Retina (tissue), 1 donor: ENCODE results near the gene FAM209A.
"Not testable (repeated sequence)": the region's sequence is repeated elsewhere in the genome, so short reads cannot be mapped to it uniquely, and the experiment has no call there.

Experiments
- DNase-seq: peaks from one replicate; pipeline ENCODE4 v3.0.0-alpha.2; 2016

Gene FAM209A

DNA sequence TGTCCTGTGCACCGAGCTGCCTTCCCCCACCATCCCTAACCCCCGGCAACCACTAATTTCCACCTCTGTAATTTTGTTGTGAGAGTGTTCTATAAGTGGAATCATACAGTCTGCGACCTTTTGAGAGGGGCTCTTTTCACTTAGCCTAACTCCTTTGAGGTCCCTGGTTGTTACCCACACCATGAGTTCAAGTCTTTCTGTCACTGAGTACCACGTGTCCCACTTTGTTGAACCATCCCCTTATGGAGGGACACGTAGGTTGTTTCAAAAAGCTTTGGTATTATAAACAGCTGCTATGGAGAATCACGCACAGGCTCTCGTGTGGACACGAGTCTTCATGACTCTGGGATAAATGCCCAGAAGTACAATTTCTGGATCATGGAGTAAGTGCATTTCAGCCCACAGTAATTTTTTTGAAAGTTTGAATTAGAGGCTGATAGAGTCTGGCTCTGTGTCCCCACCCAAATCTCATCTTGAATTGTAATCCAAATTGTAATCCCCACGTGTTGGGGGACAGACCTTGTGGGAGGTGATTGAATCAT is 18.0 kb downstream of the FAM209A start:
- no peak for DNase-seq

DNA sequence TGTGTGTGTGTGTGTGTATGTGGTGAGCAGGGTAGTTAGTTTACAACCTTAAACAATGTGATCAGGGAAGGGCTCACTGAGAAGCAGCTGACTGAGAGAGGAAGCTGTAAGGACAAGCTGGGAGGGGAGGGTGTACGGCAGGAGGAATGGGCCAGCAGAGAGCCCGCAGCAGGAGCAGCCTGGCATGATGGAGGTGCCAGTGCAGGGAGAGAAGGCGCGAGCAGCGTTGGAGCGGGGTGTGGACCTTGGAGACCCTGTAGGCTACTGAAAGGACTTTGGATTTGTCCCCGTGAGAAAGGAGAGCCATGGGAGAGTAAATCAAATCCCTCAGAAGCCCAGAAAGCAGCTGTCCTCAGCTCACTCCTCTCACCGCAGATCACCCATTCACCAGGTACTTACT is 27.0 kb downstream of the FAM209A start:
- DNase-seq = no peak

DNA sequence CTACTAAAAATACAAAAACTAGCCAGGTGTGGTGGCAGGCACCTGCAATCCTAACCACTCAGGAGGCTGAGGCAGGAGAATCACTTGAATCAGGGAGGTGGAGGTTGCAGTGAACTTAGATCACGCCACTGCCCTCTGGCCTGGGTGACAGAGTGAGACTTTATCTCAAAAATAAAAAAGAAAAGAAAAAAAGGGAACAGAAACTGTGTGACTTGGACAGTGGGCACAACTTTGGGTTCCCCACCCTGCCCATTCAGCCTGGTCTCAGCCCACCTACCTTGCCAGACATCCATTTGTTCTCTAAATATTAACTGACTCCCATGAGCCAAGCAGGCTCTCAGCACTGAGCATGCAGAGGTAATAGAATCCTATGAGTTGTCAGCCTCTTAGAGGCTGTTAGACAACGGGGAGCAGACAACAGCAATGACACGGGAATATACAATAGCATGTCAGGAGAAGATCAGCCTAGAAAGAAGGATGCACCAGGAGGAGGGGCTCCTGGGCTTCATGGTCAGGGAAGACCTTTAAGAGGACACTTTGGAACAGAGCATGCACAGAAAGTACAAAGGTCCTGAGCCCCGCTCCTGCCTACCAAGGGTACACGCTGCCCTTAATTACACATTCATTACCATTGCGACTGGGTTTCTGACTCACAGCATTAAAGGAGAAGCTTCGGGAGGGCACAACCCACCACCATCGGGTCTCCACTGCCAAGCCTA is 28.5 kb downstream of the FAM209A start:
- DNase-seq = no peak

DNA sequence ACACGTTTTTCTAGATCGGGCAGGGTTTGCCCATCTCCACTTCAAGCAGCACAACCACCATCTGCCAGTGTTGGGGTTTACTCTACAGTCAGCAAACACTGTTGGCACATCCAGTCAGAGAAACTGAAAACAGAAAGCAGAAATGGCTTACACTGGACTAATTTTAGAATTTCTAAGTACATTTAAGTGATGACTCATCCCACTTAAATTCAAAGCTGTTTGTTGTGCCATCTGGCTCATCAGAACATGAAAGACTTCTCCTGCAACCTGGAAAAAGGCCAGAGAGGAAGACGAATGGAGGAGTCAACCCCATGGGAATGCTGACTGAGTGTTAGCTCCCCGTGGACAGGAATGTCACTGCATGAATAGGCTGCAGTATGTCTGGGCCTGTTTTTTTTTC is 30.3 kb downstream of the FAM209A start:
- DNase-seq = no peak

DNA sequence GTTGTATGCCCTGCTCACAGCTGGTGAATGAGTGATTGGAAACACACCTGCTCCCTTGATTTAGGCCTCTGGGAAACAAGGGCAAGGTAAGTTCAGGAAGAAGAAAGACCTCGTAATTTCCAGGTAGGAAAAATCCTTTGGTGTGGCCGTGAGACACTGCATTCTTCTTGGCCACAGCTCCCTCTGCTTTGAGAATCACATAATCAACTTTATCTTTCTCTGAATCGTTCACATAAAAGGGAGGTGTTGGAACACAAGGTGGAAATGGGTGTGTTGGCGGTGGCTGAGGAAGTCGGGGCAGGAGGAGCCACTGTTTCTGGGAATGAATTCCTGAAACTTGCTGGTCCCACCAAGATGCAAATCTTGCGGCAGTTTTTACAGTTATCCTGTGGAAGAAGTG is 34.4 kb downstream of the FAM209A start:
- DNase-seq = no peak

DNA sequence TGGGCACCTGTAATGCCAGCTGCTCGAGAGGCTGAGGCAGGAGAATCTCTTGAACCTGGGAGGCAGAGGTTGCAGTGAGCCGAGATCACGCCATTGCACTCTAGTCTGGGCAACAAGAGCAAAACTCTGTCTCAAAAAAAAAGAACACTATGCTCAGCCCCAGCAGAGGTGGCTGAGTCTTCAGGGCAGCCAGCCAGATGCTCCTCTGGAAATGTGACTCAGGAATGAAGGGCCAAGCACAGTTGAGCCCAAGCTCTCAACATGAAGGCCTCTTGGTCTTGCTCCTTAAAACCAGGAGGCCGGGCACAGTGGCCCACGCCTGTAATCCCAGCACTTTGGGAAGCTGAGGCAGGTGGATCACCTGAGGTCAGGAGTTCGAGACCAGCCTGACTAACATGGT is 40.0 kb downstream of the FAM209A start:
- DNase-seq = not testable (repeated sequence)

DNA sequence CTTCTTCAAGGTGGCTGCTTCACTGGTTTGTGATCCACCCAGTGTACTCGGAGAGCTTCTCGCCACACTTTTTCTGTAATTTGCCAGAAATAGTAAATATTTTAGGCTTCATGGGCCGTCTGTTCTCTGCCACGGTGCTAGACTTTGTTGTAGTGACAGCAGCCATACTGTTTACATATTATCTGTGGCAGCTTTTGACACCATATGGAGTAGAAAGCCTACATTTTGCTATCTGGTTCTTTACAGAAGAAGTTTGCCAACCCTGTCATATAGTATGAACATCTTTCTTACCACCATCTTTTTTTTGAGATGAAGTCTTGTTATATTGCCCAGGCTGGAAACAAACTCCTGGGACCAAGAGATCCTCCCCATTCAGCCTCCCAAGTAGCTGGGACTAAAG is 41.0 kb downstream of the FAM209A start:
- no peak for DNase-seq

DNA sequence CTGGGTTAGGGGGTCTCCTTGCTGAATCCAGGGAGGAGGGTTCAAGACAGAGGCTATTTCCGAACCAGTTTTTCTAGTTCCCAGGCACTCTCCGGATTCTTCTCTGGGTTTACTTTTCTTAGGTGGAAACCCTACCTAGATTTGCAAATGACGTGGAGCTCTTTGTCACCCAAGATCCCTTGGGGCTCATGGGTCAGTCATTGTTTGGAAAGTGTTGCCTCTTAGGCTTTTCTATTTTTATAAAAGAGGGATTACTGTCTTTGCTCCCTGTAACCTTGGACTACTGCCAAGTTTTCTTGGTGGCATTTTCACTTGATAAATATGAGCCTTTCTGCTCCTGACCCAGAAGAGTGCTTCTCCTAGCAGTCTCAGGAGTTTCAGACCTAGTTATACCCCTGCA is 42.1 kb downstream of the FAM209A start:
- no peak for DNase-seq

DNA sequence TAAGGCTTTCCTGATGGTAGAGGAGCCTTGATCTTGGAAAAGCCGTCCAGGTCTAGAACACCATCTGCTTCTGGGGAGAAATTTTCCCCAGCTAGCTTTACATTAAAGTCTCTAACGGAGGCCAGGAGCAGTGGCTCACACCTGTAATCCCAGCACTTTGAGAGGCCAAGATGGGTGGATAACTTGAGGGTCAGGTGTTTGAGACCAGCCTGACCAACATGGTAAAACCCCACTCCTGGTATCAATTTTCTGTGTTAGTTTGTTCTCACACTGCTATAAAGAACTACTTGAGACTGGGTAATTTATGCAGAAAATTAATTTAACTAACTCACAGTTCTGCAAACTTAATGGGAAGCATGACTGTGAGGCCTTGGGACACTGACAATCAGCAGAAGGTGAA is 46.3 kb downstream of the FAM209A start:
- no peak for DNase-seq

DNA sequence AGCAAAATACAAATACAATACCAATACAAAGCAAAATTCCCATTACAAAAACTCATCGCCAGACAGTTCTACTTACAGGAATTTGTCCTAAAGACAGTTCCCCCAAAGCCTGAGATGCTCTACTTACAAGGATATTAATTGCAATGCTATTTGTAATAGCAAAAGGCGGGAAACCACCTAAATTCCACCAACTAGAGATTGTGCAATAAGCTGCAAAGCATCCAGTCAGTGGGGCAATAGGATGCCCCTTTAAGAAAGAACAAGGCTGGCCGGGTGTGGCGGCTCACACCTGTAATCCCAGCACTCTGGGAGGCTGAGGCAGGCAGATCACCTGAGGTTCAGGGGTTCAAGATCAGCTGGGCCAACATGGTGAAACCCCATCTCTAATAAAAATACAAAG is 47.6 kb downstream of the FAM209A start:
- DNase-seq = no peak

DNA sequence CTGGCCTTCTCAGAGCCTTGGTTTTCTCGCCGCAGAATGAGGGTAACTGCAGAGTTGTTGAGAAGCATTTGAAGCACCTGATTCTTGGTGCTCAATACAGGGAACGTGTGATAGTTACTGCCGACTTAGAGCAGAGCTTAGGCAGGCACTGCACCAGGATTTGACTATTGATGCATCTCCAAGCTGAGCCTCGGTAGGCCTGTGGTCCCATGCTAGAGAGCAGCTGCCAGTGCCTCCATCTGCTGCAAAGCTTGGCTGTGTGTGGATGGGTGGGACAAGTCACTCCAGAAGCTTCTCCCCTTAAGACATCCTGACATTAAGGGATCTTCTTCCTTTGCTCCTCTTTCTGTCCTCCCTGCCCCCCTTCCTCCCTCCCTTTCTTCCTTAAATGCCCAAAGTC is 49.4 kb downstream of the FAM209A start:
- no peak for DNase-seq

DNA sequence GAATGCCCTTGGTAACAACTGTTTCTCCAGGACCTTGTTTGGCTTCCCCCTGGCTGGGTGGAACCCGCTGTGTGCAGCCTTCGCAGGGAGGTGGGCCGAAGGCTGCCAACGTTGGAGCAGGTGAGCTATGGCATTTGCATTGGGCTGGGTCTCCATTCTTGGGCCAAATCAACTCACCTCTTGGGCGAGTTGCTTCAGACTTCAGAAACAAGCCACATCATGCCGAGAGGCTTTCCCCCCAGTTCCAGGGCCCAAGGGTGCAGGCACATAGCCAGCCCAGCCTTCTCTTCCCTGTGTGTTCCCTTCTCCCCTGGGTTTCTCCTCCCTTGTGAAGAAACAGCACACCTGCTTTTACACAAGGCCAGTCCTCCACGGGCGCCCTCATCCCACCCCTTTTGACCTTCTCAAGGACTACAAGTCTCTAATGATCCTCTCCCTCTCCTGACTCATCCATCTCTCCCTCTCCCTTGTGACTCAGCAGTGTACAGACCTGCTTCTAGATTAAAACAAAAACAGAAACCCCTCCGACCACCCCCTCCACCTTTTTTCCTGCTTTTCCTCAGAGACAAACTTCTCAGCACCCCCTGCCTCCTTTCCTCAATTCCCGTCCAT is 50.1 kb downstream of the FAM209A start:
- no peak for DNase-seq

DNA sequence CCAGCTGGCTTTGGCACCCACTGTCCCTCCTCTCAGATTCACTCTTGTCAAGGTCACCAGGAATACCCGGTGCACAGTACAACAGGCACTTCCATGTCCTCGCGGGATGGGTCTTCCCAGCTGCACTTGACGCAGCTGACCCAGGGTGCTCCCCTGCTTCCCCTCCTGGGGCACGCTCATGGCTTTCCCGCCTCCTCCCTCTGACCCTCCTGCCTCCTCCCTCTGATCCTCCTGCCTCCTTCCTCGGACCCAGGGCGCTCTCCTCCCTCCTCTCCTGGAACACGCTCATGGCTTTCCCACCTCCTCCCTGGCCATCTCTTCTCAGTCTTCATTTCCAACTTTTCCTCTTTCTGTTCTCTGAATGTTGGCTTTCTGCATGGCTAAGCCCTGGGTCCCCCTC is 50.6 kb downstream of the FAM209A start:
- no peak for DNase-seq
